B cell (primary cell): ENCODE measurements around the gene R3HDM4. TPM values are rescaled to one million over a fixed set of nuclear protein-coding genes. Genes with fewer than 3 reads are reported as not detected.

ENCODE experiments used
- ATAC-seq: fragments of 200-7000 bp; cut with Tn5 transposase; one replicate; pipeline ENCODE4 v1.10.0; 2021; ENCODE audit warnings: low read depth, mild to moderate bottlenecking, moderate number of reproducible peaks, moderate library complexity
- CTCF ChIA-PET: fragments of 350-600 bp; sonication (Branson Sonifier 250); formaldehyde crosslinking; loops from one replicate; lab custom pipeline; 2021; ENCODE audit warnings: antibody characterized with exemption, inconsistent platforms; lab: Charles Lee
- POLR2A ChIA-PET: fragments of 350-600 bp; sonication (Branson Sonifier 250); formaldehyde crosslinking; loops from one replicate; lab custom pipeline; 2021; ENCODE audit warnings: antibody characterized with exemption; lab: Charles Lee
- DNase-seq: peaks from one replicate; pipeline ENCODE4 v3.0.0; 2013
- H2AFZ ChIP-seq: 2 replicates; pipeline ENCODE4 v1.6.1; 2012; ENCODE audit warnings: mild to moderate bottlenecking, low read depth, low read length; ENCODE audit not compliant: insufficient read depth, poor library complexity, severe bottlenecking
- H3K27ac ChIP-seq, 2 donors: 1 replicate in 1 of 2; 2 replicates in 1 of 2; pipeline ENCODE4 v1.5.1; 2012 to 2013; ENCODE audit warnings: low read length in 2 of 2, mild to moderate bottlenecking in 2 of 2, moderate library complexity in 1 of 2
- H3K27me3 ChIP-seq, 4 experiments: fragments of 200-600 bp in 1 of 4; sonication (generic) in 1 of 4; replicated peaks in 1 of 4; 1 replicate in 2 of 4; 2 replicates in 2 of 4; pipeline versions ENCODE4 v1.6.1 to v1.7.0; 2013 to 2016; ENCODE audit warnings: low read length in 3 of 4, mild to moderate bottlenecking in 2 of 4, mixed read lengths in 1 of 4, moderate library complexity in 1 of 4; ENCODE audit not compliant: insufficient read depth in 4 of 4, control insufficient read depth in 3 of 4; ENCODE audit errors: control extremely low read depth in 1 of 4
- H3K36me3 ChIP-seq, 2 experiments: replicated peaks in 1 of 2; 1 replicate in 1 of 2; 2 replicates in 1 of 2; pipeline versions ENCODE4 v1.6.1 to v1.7.1; 2013; ENCODE audit warnings: low read length in 1 of 2; ENCODE audit not compliant: insufficient read depth in 2 of 2, control insufficient read depth in 1 of 2; ENCODE audit errors: control extremely low read depth in 1 of 2, extremely low read depth in 1 of 2
- H3K4me1 ChIP-seq, 2 donors: fragments of 200-600 bp in 1 of 2; sonication (generic) in 1 of 2; 1 replicate in 1 of 2; 2 replicates in 1 of 2; pipeline versions ENCODE4 v1.5.1 to v1.6.1; 2013 to 2017; ENCODE audit warnings: low read length in 2 of 2; ENCODE audit not compliant: control insufficient read depth in 2 of 2, insufficient read depth in 2 of 2
- H3K4me2 ChIP-seq: replicated peaks from 2 replicates; pipeline ENCODE3; 2012; ENCODE audit warnings: mild to moderate bottlenecking, low read depth, low read length; ENCODE audit not compliant: poor library complexity, severe bottlenecking
- H3K4me3 ChIP-seq, 5 experiments: fragments of 200-600 bp in 1 of 5; sonication (generic) in 1 of 5; 1 replicate in 3 of 5; 2 replicates in 2 of 5; pipeline versions ENCODE4 v1.5.1 to v1.7.0; 2011 to 2016; ENCODE audit warnings: low read length in 4 of 5, mild to moderate bottlenecking in 4 of 5, low read depth in 2 of 5, control low read depth in 1 of 5, moderate library complexity in 1 of 5; ENCODE audit not compliant: insufficient read depth in 1 of 5; ENCODE audit errors: control extremely low read depth in 1 of 5, extremely low read depth in 1 of 5
- H3K79me2 ChIP-seq: fragments of 200-600 bp; sonication (generic); one replicate; pipeline ENCODE4 v1.6.0; 2016; ENCODE audit warnings: low read length; ENCODE audit not compliant: control insufficient read depth, insufficient read depth
- H3K9ac ChIP-seq: fragments of 200-600 bp; sonication (generic); 2 replicates; pipeline ENCODE4 v1.6.1; 2017; ENCODE audit warnings: mild to moderate bottlenecking, low read length, moderate library complexity
- H3K9me3 ChIP-seq, 3 donors: one replicate each; pipeline versions ENCODE4 v1.6.1 to v1.7.1; 2013; ENCODE audit warnings: low read length in 2 of 3; ENCODE audit not compliant: control insufficient read depth in 2 of 3, insufficient read depth in 1 of 3; ENCODE audit errors: control extremely low read depth in 1 of 3
- H4K20me1 ChIP-seq: 2 replicates; pipeline ENCODE4 v1.6.0; 2012; ENCODE audit warnings: mild to moderate bottlenecking, low read length; ENCODE audit not compliant: insufficient read depth, control insufficient read depth, poor library complexity, severe bottlenecking
- H3K27ac Mint-ChIP-seq: one replicate; pipeline ENCODE4 v1.8.0; 2021; ENCODE audit warnings: mixed read lengths
- H3K27me3 Mint-ChIP-seq: one replicate; pipeline ENCODE4 v1.8.0; 2021; ENCODE audit warnings: mixed read lengths
- H3K4me1 Mint-ChIP-seq: one replicate; pipeline ENCODE4 v1.8.0; 2021; ENCODE audit warnings: mixed read lengths
- H3K4me3 Mint-ChIP-seq: one replicate; pipeline ENCODE4 v1.8.0; 2021; ENCODE audit warnings: mixed read lengths
- H3K9me3 Mint-ChIP-seq: one replicate; pipeline ENCODE4 v1.8.0; 2022; ENCODE audit warnings: mixed read lengths; ENCODE audit not compliant: insufficient read depth
- CTCF ChIP-seq: fragments of 200-600 bp; IDR thresholded peaks from one replicate; pipeline ENCODE4 v1.8.0; 2022; ENCODE audit warnings: antibody characterized with exemption, mild to moderate bottlenecking
- EZH2 ChIP-seq: IDR thresholded peaks from 2 replicates; pipeline ENCODE4 v1.6.1; 2012; ENCODE audit warnings: borderline replicate concordance, low read depth, mild to moderate bottlenecking, moderate library complexity, low read length; ENCODE audit not compliant: insufficient read depth, poor library complexity, severe bottlenecking
- WGBS: methylation state at CpG from one replicate; pipeline ENCODE4 v1.1.5; 2013; ENCODE audit warnings: missing lambda C conversion rate; ENCODE audit not compliant: insufficient coverage; 5-methylcytosine and 5-hydroxymethylcytosine counted together
- intact Hi-C: fragments of 100-400 bp; cut with micrococcal nuclease; formaldehyde crosslinking; loops from one replicate; pipeline ENCODE4 v1.10.0; 2022
- polyA plus RNA-seq: library from polyadenylated mRNA; depleted of rRNA; stranded (reverse); fragments of >200 nt; gene quantifications from 2 replicates; pipeline ENCODE4 v1.2.3, GENCODE V29; 2012
- total RNA-seq, 2 donors: library from RNA; stranded (reverse); fragments of 120-200 nt in 1 of 2; gene quantifications; 1 replicate in 1 of 2; 2 replicates in 1 of 2; pipeline versions ENCODE4 v1.2.3 to v1.2.4, GENCODE V29; 2013 to 2022

R3HDM4 gene
- total and polyA plus RNA-seq, 2 donors (not counting 1 experiment from before 2014, with no cell fraction given) = 168 to 176 TPM

GRCh38 chr19:897442-898039 lies 15.5 kb downstream of the R3HDM4 start:
- intact Hi-C loops = no loop called here
- H3K27ac Mint-ChIP-seq = peak overlapping the region; percentile 59
- H3K27me3 Mint-ChIP-seq = no peaks in the 10 kb centered on the region
- Histone ChIP-seq H3K27me3 (no peaks in the 10 kb centered on the region), H3K4me1 (peaks cover 0 to 18% of the 10 kb centered on the region in 2 donors), H3K9ac (no peak overlapping the region), H3K79me2 (peaks cover 17% of the 10 kb centered on the region), H3K36me3 (peaks cover 0 to 50% of the 10 kb centered on the region in 2 experiments), H3K27ac (no peak overlapping the region), H3K9me3 (no peaks in the 10 kb centered on the region), H3K4me2 (no peak overlapping the region), H3K4me3 (no peak overlapping the region), H2AFZ (no peak overlapping the region), H4K20me1 (peaks cover 48% of the 10 kb centered on the region)
- 98% methylated on average over 26 of the region's 26 CpGs for WGBS
- ChIA-PET CTCF (interaction anchor here (1.3 to 1.5 kb wide), 4 partner anchors 10 to 34 kb away, joined by 4 to 5 read pairs (median 4); no protein-coding TSS in a partner anchor), POLR2A (interaction anchor here (0.6 to 2.0 kb wide), 4 partner anchors 9 to 301 kb away, joined by 3 to 9 read pairs (median 6); no protein-coding TSS in a partner anchor)
- peaks cover 24% of the 10 kb centered on the region for H3K4me1 Mint-ChIP-seq
- H3K4me3 Mint-ChIP-seq = no peak overlapping the region
- no peak for DNase-seq
- H3K9me3 Mint-ChIP-seq = no peaks in the 10 kb centered on the region
- TF ChIP-seq CTCF = no peak
- TF ChIP-seq EZH2 = no peak
- no peak for ATAC-seq

DNA sequence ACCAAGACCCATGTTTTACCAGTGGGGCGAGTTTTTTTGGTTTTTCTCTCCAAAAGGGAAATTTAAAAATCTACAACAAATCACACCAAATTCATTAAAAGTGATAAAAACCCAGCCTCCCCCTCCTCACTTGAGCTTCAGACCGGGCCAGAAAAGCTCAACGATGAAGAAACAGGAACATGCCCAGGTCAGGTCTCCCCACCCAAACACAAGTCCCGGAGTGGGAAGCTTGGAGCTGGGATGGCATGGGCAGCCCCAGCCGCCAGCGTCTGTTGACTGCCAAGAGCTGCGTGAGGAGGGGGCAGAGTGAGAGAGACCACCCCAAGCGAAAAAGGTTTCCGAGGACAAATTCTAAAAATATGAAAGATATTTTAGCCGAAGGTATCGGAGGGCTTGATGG lies 16.0 kb downstream of the R3HDM4 start:
- Histone ChIP-seq H3K79me2 (peaks cover 20% of the 10 kb centered on the region), H3K4me2 (no peak overlapping the region), H2AFZ (no peak overlapping the region), H3K4me1 (peaks cover 3 to 22% of the 10 kb centered on the region in 2 donors), H3K36me3 (peaks cover 0 to 45% of the 10 kb centered on the region in 2 experiments), H3K27me3 (no peaks in the 10 kb centered on the region), H4K20me1 (peaks cover 48% of the 10 kb centered on the region), H3K9me3 (no peaks in the 10 kb centered on the region), H3K27ac (no peak overlapping the region), H3K4me3 (no peak overlapping the region), H3K9ac (no peak overlapping the region)
- no peak for DNase-seq
- WGBS = 99% methylated on average over 9 of the region's 11 CpGs
- ATAC-seq = no peak
- TF ChIP-seq CTCF (no peak), EZH2 (no peak)
- Mint-ChIP-seq H3K27me3 (no peaks in the 10 kb centered on the region), H3K4me3 (no peak overlapping the region), H3K27ac (no peak overlapping the region), H3K9me3 (no peaks in the 10 kb centered on the region), H3K4me1 (peaks cover 25% of the 10 kb centered on the region)
- intact Hi-C loops = no loop called here
- ChIA-PET POLR2A (interaction anchor here (1.8 to 2.0 kb wide), 2 partner anchors 10 to 12 kb away, joined by 4 to 9 read pairs; no protein-coding TSS in a partner anchor), CTCF (interaction anchor here (1.3 to 1.5 kb wide), 3 partner anchors 11 to 33 kb away, joined by 4 to 5 read pairs (median 4); no protein-coding TSS in a partner anchor)
